Measurements from ENCODE around the gene WDR37.

Gene WDR37

GRCh38 chr10:1169981-1170866 is 114.0 kb downstream of the WDR37 start:
- DNase-seq (ENCODE audit: low spot score) = no peak

GRCh38 chr10:1170867-1171180 is 114.6 kb downstream of the WDR37 start:
- no peak for DNase-seq (ENCODE audit: low spot score)

- DNase-seq (ENCODE audit: low spot score) = no peak
Measured at GRCh38 chr10:1171182-1171581, 115.0 kb downstream of the WDR37 start.

- no peak for DNase-seq (ENCODE audit: low spot score)
Measured at GRCh38 chr10:1171586-1171985, 115.4 kb downstream of the WDR37 start.

- no peak for DNase-seq (ENCODE audit: low spot score)
Measured at GRCh38 chr10:1172256-1172984, 116.2 kb downstream of the WDR37 start.

GRCh38 chr10:1173091-1173490 is 116.9 kb downstream of the WDR37 start:
- no peak for DNase-seq (ENCODE audit: low spot score)

GRCh38 chr10:1174022-1174421 is 117.8 kb downstream of the WDR37 start:
- DNase-seq (ENCODE audit: low spot score) = no peak

GRCh38 chr10:1175956-1176565 is 119.9 kb downstream of the WDR37 start:
- DNase-seq (ENCODE audit: low spot score) = no peak

GRCh38 chr10:1177936-1178335 is 121.8 kb downstream of the WDR37 start:
- no peak for DNase-seq (ENCODE audit: low spot score)

- DNase-seq (ENCODE audit: low spot score) = no peak
Measured at GRCh38 chr10:1178506-1178905, 122.3 kb downstream of the WDR37 start.

- no peak for DNase-seq (ENCODE audit: low spot score)
Measured at GRCh38 chr10:1179346-1180070, 123.3 kb downstream of the WDR37 start.

GRCh38 chr10:1180071-1180730 is 124.0 kb downstream of the WDR37 start:
- no peak for DNase-seq (ENCODE audit: low spot score)

GRCh38 chr10:1180836-1181235 is 124.7 kb downstream of the WDR37 start:
- DNase-seq (ENCODE audit: low spot score) = peak; percentile 18

Measured in RKO (cell line).